TTC549 (cell line): ENCODE data around the gene PCNX2.
A peak's percentile ranks its signal among the peaks of the same experiment; 100 is the strongest.

Source experiments
- FAIRE-seq: peaks from 2 replicates; lab custom pipeline; 2012; peaks lifted over from hg19 to GRCh38; lab: Jason Lieb, UNC

Gene PCNX2

GRCh38 chr1:233315718-233316301 is 20.3 kb upstream of the PCNX2 start:
- no peak for FAIRE-seq

- FAIRE-seq: no peak
These were observed 18.1 kb upstream of the PCNX2 start for GRCh38 chr1:233313434-233314155.

GRCh38 chr1:233304489-233305102 is 9.1 kb upstream of the PCNX2 start:
- peak; percentile 97 for FAIRE-seq

GRCh38 chr1:233300326-233300725 is 4.8 kb upstream of the PCNX2 start:
- no peak for FAIRE-seq

GRCh38 chr1:233299450-233299849 is 3.9 kb upstream of the PCNX2 start:
- no peak for FAIRE-seq

- FAIRE-seq: no peak
These were observed 424 bp upstream of the PCNX2 start for GRCh38 chr1:233295975-233296322.

GRCh38 chr1:233294913-233295236 is 650 bp downstream of the PCNX2 start:
- FAIRE-seq: no peak

GRCh38 chr1:233293556-233294446 is 1.7 kb downstream of the PCNX2 start:
- no peak for FAIRE-seq

GRCh38 chr1:233290396-233291034 is 5.0 kb downstream of the PCNX2 start:
- no peak for FAIRE-seq

- no peak for FAIRE-seq
These were observed 5.8 kb downstream of the PCNX2 start for GRCh38 chr1:233289676-233290075.

- FAIRE-seq: no peak
These were observed 13.0 kb downstream of the PCNX2 start for GRCh38 chr1:233282582-233282886.

GRCh38 chr1:233281711-233282581 is 13.6 kb downstream of the PCNX2 start:
- FAIRE-seq: no peak

- FAIRE-seq: no peak
These were observed 15.6 kb downstream of the PCNX2 start for GRCh38 chr1:233279971-233280370.

GRCh38 chr1:233278631-233279030 is 16.9 kb downstream of the PCNX2 start:
- no peak for FAIRE-seq

- FAIRE-seq: no peak
These were observed 17.6 kb downstream of the PCNX2 start for GRCh38 chr1:233277637-233278606.

GRCh38 chr1:233269656-233270055 is 25.9 kb downstream of the PCNX2 start:
- no peak for FAIRE-seq

GRCh38 chr1:233268389-233269022 is 27.0 kb downstream of the PCNX2 start:
- no peak for FAIRE-seq

GRCh38 chr1:233261695-233262094 is 33.8 kb downstream of the PCNX2 start:
- no peak for FAIRE-seq

- FAIRE-seq: no peak
These were observed 34.3 kb downstream of the PCNX2 start for GRCh38 chr1:233261206-233261605.

- FAIRE-seq: no peak
These were observed 37.7 kb downstream of the PCNX2 start for GRCh38 chr1:233257786-233258185.
